Ovary (tissue), 9 donors: ENCODE results near the gene PRELID3B. TPM values are rescaled to one million over a fixed set of nuclear protein-coding genes. Genes with fewer than 3 reads are reported as not detected.

Experiments used
- DNase-seq, 5 donors: peaks; one replicate each; pipeline ENCODE4 v3.0.0-alpha.2; 2019 to 2020
- H3K27ac ChIP-seq, 2 donors: fragments of 200-600 bp; one replicate each; pipeline versions ENCODE4 v1.5.1 to v1.8.0; 2019 to 2022
- H3K27me3 ChIP-seq: fragments of 200-600 bp; one replicate; pipeline ENCODE4 v1.8.0; 2022
- H3K36me3 ChIP-seq: fragments of 200-600 bp; sonication (generic); one replicate; pipeline ENCODE4 v1.5.1; 2019
- H3K4me1 ChIP-seq: one replicate; pipeline ENCODE4 v1.8.1; 2013; ENCODE audit warnings: mild to moderate bottlenecking, moderate library complexity; ENCODE audit not compliant: insufficient read depth
- H3K4me3 ChIP-seq: fragments of 200-600 bp; sonication (generic); one replicate; pipeline ENCODE4 v1.5.1; 2017
- H3K9me3 ChIP-seq, 2 donors: fragments of 200-600 bp in 1 of 2; sonication (generic) in 1 of 2; one replicate each; pipeline versions ENCODE4 v1.5.1 to v1.8.1; 2013 to 2019; ENCODE audit warnings: mild to moderate bottlenecking in 1 of 2, moderate library complexity in 1 of 2
- EP300 ChIP-seq: sonication (generic); formaldehyde crosslinking; IDR thresholded peaks from one replicate; pipeline ENCODE4 v1.6.1; 2017; ENCODE audit warnings: antibody characterized with exemption
- POLR2A ChIP-seq: fragments of 450-650 bp; IDR thresholded peaks from one replicate; pipeline ENCODE4 v1.6.1; 2017; ENCODE audit warnings: antibody characterized with exemption, mild to moderate bottlenecking, moderate library complexity
- WGBS, 3 donors: extraction: QIAGEN DNeasy Blood & Tissue Kit in 1 of 3; methylation state at CpG; one replicate each; pipeline versions ENCODE4 v1.1.5 to v1.1.7; 2013 to 2017; 5-methylcytosine and 5-hydroxymethylcytosine counted together
- intact Hi-C, 4 donors: fragments of 100-400 bp; cut with DNase I; formaldehyde crosslinking; loops; one replicate each; pipeline versions ENCODE4 v1.11.0 to v1.15.1; 2022 to 2023
- polyA plus RNA-seq, 2 donors: library from polyadenylated mRNA; stranded (reverse); fragments of 200-250 nt in 1 of 2; fragments of 350-450 nt in 1 of 2; fragmentation: Illumina TruSeq in 1 of 2; extraction: RNeasy Lipid Tissue Mini Kit (QIAGEN cat#74804) in 1 of 2; gene quantifications; one replicate each; pipeline ENCODE4 v1.2.3, GENCODE V29; 2013 to 2014
- total RNA-seq, 7 donors: library from RNA; depleted of rRNA in 2 of 7; stranded (reverse); fragments of >200 nt in 2 of 7; fragmentation: NEBNext Ultra II Directional in 3 of 7; extraction: Animal tissue kit (Norgen Biotek cat#: 25700) in 3 of 7; gene quantifications; one replicate each; pipeline versions ENCODE4 v1.1.0 to v1.2.4, GENCODE V29; 2016 to 2023
- TF ChIP-seq, protein P1 (sequence below), 3 donors: fragments of 450-650 bp in 2 of 3; fragments of 200-600 bp in 1 of 3; IDR thresholded peaks; one replicate each; pipeline versions ENCODE4 v1.5.1 to v1.8.0; 2016 to 2022; ENCODE audit warnings: antibody characterized with exemption in 3 of 3, mild to moderate bottlenecking in 1 of 3
- donor health status: DM: no; HTN: no; CAD: no; lungs with moderate emphysema.
- donor health status: DM: no; HTN: no; CAD: no.
- donor health status: Bipolar disorder and iron deficiency.
- donor health status: DM: yes; HTN: yes; CAD: no.
- donor health status: DM: no; HTN: no; CAD: no.
- donor health status: DM: yes; HTN: yes; CAD: no.

The PRELID3B gene
- total and polyA plus RNA-seq, 9 donors, result 16.8 to 40.8 (median 29.2) TPM

DNA sequence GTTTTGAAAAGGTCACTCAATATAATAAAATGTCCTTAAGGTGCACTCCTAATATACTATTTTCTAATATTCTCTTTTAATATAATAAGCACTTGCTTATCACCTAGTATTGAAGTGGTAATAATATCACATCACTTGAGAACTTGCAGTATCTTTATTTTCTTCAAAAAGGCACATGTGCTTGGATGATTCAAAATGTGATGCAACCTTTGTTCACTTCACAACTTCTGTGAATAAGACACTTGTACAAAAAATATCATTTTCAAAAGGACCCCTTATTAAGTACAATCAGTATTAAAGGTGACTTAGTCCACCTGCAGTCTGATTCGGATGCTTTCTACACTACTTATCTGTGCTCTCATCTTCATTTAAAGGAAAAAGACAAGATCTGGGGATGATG is 3.4 kb downstream of the PRELID3B start:
- Histone ChIP-seq H3K27ac (no peak overlapping the region), H3K4me3 (no peak overlapping the region), H3K4me1 (peaks cover 8% of the 10 kb centered on the region), H3K27me3 (no peaks in the 10 kb centered on the region), H3K36me3 (no peaks in the 10 kb centered on the region), H3K9me3 (no peaks in the 10 kb centered on the region)
- intact Hi-C loops, result no loop called here
- no peak for DNase-seq
- TF ChIP-seq POLR2A (no peak), EP300 (no peak)
- TF ChIP-seq, protein P1, sequence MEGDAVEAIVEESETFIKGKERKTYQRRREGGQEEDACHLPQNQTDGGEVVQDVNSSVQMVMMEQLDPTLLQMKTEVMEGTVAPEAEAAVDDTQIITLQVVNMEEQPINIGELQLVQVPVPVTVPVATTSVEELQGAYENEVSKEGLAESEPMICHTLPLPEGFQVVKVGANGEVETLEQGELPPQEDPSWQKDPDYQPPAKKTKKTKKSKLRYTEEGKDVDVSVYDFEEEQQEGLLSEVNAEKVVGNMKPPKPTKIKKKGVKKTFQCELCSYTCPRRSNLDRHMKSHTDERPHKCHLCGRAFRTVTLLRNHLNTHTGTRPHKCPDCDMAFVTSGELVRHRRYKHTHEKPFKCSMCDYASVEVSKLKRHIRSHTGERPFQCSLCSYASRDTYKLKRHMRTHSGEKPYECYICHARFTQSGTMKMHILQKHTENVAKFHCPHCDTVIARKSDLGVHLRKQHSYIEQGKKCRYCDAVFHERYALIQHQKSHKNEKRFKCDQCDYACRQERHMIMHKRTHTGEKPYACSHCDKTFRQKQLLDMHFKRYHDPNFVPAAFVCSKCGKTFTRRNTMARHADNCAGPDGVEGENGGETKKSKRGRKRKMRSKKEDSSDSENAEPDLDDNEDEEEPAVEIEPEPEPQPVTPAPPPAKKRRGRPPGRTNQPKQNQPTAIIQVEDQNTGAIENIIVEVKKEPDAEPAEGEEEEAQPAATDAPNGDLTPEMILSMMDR (IDR thresholded peaks at IDR 0.05), result no peak
- 80 to 86% (median 81%) methylated on average over 1 of the region's 1 CpG for WGBS, 3 donors

DNA sequence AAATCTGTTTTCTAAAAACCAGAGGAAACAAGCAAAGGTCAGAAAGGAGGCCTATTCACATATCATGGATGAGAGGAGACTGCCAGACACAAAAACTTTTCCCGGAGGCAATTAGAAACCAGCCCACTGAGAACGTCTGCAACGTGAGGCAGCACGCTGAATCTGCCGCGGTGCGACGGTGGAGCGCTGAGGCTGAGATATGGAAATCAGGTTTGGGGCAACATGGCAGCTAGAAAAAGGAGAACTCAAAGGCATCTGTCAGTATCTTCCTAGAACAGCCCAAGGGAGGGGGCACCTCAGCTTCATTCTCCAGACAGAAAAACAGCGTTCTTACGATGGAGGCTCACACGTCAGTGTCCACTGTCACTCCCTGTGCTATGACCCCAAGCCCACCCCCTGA is 5.2 kb downstream of the PRELID3B start:
- no peak for DNase-seq
- WGBS, 3 donors, result 91 to 93% (median 92%) methylated on average over 12 of the region's 12 CpGs

DNA sequence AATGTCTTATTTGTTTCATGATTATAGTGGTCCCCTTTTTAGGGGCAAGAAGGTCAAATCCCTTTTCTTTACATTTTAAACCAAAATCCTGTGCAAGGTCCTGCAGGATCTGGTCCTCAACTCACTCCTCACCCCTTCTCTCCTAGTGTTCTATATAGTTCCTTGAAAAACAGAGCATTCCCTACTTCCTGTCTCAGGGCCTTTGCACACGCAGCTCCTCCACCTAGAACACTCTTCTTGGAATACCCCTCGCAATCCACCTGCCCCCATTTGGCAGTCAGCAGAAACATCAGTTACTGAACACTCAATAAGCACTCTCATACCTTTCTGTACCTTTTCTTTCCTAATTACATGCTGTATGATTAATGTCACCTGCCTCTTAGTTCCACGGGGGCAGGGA is 7.2 kb downstream of the PRELID3B start:
- 94 to 97% (median 96%) methylated on average over 3 of the region's 3 CpGs for WGBS, 3 donors
- H3K27me3 ChIP-seq, result no peaks in the 10 kb centered on the region
- intact Hi-C loops, result no loop called here
- no peak overlapping the region for H3K27ac ChIP-seq
- H3K9me3 ChIP-seq, result no peaks in the 10 kb centered on the region
- no peaks in the 10 kb centered on the region for H3K36me3 ChIP-seq
- no peak overlapping the region for H3K4me3 ChIP-seq
- DNase-seq, result no peak
- TF ChIP-seq POLR2A (no peak), EP300 (no peak)
- TF ChIP-seq, protein P1 (IDR thresholded peaks at IDR 0.05), result no peak
- peaks cover 4% of the 10 kb centered on the region for H3K4me1 ChIP-seq

More for the DNA sequence above, 5.2 kb downstream of the PRELID3B start:
- no peak overlapping the region for H3K4me3 ChIP-seq
- no peaks in the 10 kb centered on the region for H3K36me3 ChIP-seq
- H3K9me3 ChIP-seq, result no peaks in the 10 kb centered on the region
- intact Hi-C loops, result no loop called here
- peaks cover 5% of the 10 kb centered on the region for H3K4me1 ChIP-seq
- H3K27me3 ChIP-seq, result no peaks in the 10 kb centered on the region
- no peak overlapping the region for H3K27ac ChIP-seq
- TF ChIP-seq, protein P1 (IDR thresholded peaks at IDR 0.05), result no peak
- no peak for TF ChIP-seq EP300
- no peak for TF ChIP-seq POLR2A

DNA sequence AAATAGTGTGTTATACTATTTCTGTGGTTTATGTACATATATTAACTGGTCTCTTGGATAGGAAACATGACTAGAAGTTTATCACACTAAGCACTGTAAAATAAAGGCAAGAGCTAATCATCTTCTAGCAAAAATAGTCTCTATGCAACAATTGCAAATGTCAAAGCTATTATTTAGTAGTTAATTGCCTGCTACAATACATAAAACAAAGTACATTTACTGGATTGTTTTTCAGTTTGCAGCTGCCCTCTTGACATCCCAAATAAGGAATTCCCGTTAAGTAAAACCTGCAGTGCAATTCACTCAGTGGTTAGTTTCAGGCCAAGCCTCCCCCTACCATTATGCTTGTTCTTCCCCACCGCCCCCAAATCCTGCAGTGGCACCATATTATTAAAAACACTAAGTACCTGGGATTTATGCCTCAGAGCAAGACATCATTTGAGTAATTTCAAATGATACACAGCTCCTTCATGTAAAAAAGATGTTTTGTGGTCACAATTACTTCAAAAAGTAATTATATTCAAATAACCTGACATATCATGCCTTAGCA is 8.9 kb downstream of the PRELID3B start:
- Histone ChIP-seq H3K4me3 (no peak overlapping the region), H3K27me3 (no peaks in the 10 kb centered on the region), H3K4me1 (peaks cover 6% of the 10 kb centered on the region), H3K36me3 (no peaks in the 10 kb centered on the region), H3K9me3 (no peaks in the 10 kb centered on the region), H3K27ac (no peak overlapping the region)
- WGBS, 3 donors, result 73 to 87% (median 77%) methylated on average over 2 of the region's 2 CpGs
- DNase-seq, result no peak
- TF ChIP-seq, protein P1 (IDR thresholded peaks at IDR 0.05), result no peak
- TF ChIP-seq EP300 (no peak), POLR2A (no peak)
- intact Hi-C loops, result loop anchor here in 1 of 4 donors (2.0 to 5.0 kb wide), 2 partner anchors 53 to 141 kb away; partner anchors contain the start of gene NELFCD
